Subcutaneous adipose tissue (tissue), 4 donors: ENCODE data around the gene FTO. TPM values are rescaled to one million over a fixed set of nuclear protein-coding genes. Genes with fewer than 3 reads are reported as not detected.

Experiments used
- CTCF ChIP-seq: fragments of 450-650 bp; IDR thresholded peaks from one replicate; pipeline ENCODE4 v1.5.1; 2016; ENCODE audit warnings: low read depth, mild to moderate bottlenecking, control low read depth, antibody characterized with exemption, moderate library complexity
- total RNA-seq, 4 donors: library from RNA; depleted of rRNA; stranded (reverse); fragments of >200 nt; gene quantifications; one replicate each; pipeline ENCODE4 v1.1.0, GENCODE V29; 2016

Gene FTO
- total RNA-seq, 4 donors from 2014 or later, result 74.3 to 102 (median 90.9) TPM

GRCh38 chr16:53773881-53774280, 69.9 kb downstream of the FTO start:
- no peak for TF ChIP-seq CTCF

GRCh38 chr16:53775106-53775820, 71.3 kb downstream of the FTO start:
- no peak for TF ChIP-seq CTCF

GRCh38 chr16:53775821-53776431, 72.0 kb downstream of the FTO start:
- no peak for TF ChIP-seq CTCF

- TF ChIP-seq CTCF, result no peak
These were observed 75.2 kb downstream of the FTO start for GRCh38 chr16:53779186-53779585.

- no peak for TF ChIP-seq CTCF
These were observed 76.1 kb downstream of the FTO start for GRCh38 chr16:53780051-53780450.

- TF ChIP-seq CTCF, result no peak
These were observed 77.2 kb downstream of the FTO start for GRCh38 chr16:53781023-53781605.

- no peak for TF ChIP-seq CTCF
These were observed 78.2 kb downstream of the FTO start for GRCh38 chr16:53782148-53782547.
